ENCODE results near the gene ENOPH1.

Gene ENOPH1

DNA sequence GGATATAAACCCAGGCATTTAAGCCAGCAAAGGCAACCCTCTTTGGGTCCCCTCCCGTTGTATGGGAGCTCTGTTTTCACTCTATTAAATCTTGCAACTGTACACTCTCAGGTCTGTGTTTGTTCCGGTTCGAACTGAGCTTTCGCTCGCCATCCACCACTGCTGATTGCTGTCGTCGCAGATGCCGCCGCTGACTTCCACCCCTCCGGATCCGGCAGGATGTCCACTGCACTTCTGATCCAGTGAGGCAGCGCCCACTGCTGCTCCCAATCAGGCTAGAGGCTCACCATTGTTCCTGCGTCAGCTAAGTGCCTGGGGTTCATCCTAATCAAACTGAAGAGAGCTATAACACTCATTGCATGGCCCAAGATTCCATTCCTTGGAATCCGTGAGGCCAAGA lies 49.2 kb downstream of the ENOPH1 start:
- TF ChIP-seq, protein P1, sequence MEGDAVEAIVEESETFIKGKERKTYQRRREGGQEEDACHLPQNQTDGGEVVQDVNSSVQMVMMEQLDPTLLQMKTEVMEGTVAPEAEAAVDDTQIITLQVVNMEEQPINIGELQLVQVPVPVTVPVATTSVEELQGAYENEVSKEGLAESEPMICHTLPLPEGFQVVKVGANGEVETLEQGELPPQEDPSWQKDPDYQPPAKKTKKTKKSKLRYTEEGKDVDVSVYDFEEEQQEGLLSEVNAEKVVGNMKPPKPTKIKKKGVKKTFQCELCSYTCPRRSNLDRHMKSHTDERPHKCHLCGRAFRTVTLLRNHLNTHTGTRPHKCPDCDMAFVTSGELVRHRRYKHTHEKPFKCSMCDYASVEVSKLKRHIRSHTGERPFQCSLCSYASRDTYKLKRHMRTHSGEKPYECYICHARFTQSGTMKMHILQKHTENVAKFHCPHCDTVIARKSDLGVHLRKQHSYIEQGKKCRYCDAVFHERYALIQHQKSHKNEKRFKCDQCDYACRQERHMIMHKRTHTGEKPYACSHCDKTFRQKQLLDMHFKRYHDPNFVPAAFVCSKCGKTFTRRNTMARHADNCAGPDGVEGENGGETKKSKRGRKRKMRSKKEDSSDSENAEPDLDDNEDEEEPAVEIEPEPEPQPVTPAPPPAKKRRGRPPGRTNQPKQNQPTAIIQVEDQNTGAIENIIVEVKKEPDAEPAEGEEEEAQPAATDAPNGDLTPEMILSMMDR (IDR thresholded peaks at IDR 0.05; ENCODE audit: borderline replicate concordance, control extremely low read depth, extremely low read depth, insufficient read depth, missing control alignments): no peak
- in situ Hi-C loops (cut with MboI; ENCODE audit: low sequenced_read_pairs, unreplicated experiment): no loop called here
- DNase-seq (ENCODE audit: low spot score): no peak

DNA sequence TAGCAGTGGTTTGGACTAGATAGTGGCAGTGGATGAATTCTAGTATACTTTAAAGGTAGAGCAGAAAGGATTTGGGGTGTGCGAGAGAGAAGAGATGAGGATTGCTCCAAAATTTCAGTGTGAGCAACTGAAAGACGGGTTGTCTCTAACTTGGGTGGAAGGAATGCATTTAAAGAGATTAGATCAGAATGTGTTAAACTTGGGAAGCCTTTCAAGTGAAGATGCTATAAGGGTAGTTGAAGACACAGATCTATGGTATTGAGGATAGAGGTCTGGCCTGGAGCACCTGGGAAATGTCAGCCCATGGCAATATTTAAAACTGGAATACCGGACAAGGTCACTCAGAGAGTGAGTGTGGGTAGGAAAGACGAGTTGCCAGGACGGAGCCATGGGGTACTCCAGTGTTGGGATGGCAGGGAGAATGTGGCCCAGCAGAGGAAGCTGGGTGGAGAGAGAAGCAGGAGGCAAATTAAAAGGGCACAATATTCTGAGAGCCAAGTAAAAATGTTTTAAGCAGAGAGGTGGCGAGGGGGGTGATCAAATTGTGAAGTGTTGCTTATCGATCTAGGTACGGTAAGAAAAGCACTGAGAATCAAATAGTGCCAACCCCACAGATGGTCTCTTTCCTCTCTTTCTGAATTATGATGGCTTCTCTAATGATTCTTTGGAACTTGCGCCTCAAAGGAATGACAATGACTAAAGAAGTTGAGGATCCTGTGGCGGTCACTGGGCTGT lies 50.5 kb downstream of the ENOPH1 start:
- in situ Hi-C loops (cut with MboI; ENCODE audit: low sequenced_read_pairs, unreplicated experiment): no loop called here
- TF ChIP-seq, protein P1 (IDR thresholded peaks at IDR 0.05; ENCODE audit: borderline replicate concordance, control extremely low read depth, extremely low read depth, insufficient read depth, missing control alignments): no peak
- DNase-seq (ENCODE audit: low spot score): no peak

DNA sequence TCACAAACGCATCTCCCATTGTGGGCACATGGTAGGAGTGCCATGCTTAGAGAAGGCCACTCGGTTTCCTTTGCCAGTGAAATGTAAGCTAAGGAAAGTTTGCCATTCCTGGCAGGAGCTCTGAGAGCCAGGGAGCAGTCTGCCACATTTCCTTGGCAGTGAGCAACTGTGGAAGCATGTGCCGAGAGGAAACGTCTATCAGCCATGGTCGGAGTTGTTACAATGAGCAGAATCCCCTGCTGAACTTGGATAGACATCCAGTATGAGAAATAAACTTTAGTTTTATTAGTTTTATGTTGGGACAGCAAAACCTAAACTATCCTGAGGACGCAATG lies 51.1 kb downstream of the ENOPH1 start:
- DNase-seq (ENCODE audit: low spot score): no peak
- TF ChIP-seq, protein P1 (IDR thresholded peaks at IDR 0.05; ENCODE audit: borderline replicate concordance, control extremely low read depth, extremely low read depth, insufficient read depth, missing control alignments): no peak
- in situ Hi-C loops (cut with MboI; ENCODE audit: low sequenced_read_pairs, unreplicated experiment): no loop called here

GRCh38 chr4:82482387-82482786 lies 52.0 kb downstream of the ENOPH1 start:
- no peak for DNase-seq (ENCODE audit: low spot score)
- TF ChIP-seq, protein P1 (IDR thresholded peaks at IDR 0.05; ENCODE audit: borderline replicate concordance, control extremely low read depth, extremely low read depth, insufficient read depth, missing control alignments): no peak
- in situ Hi-C loops (cut with MboI; ENCODE audit: low sequenced_read_pairs, unreplicated experiment): no loop called here

GRCh38 chr4:82484996-82485783 lies 54.8 kb downstream of the ENOPH1 start:
- DNase-seq (ENCODE audit: low spot score): no peak
- TF ChIP-seq, protein P1 (IDR thresholded peaks at IDR 0.05; ENCODE audit: borderline replicate concordance, control extremely low read depth, extremely low read depth, insufficient read depth, missing control alignments): no peak
- in situ Hi-C loops (cut with MboI; ENCODE audit: low sequenced_read_pairs, unreplicated experiment): no loop called here

DNA sequence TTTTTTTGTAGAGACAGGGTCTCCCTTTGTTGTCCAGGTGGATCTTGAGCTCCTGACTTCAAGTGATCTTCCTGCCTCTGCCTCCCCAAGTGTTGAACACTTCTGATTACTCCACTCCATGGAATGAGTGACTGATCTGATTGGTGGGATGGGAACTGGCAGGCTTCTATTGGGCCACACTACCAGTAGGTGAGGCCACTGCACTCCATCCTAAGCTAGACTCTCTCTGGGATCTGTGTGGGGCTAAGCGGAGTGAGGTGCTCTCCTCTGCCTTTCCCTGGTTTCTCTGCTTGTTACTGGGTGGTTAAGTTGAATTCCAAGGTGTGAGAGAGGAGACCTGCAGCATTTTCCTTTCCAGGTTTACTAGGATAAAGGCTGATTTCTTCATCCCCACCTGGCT lies 58.7 kb downstream of the ENOPH1 start:
- DNase-seq (ENCODE audit: low spot score): no peak
- TF ChIP-seq, protein P1 (IDR thresholded peaks at IDR 0.05; ENCODE audit: borderline replicate concordance, control extremely low read depth, extremely low read depth, insufficient read depth, missing control alignments): no peak
- in situ Hi-C loops (cut with MboI; ENCODE audit: low sequenced_read_pairs, unreplicated experiment): no loop called here
